ENCODE data around the gene OR7C1.

OR7C1 gene

DNA sequence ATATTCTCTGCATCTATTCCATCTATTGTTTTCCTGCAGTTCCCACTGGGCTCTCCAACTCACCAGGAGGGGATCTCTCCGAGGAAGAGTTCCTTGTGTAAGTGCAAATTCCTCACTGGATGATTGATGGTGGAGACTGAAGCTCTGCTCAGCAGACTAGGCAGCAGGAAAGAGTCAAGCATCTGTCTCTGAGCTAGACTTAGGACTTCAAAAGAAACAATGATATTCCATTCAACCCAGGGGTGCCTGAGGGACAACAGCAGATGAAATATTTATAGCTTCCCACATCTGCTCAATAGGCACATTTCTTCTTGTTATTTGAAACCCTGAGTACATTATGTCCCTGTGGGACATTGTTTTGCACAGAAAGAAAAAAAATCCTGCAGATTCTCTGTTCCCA, at the start of gene OR7C1, which contains the start of gene OR7A5:
OR7C1 (minus strand) TSS at position 175 of the 400 bp plus-strand sequence. CDS start 35,049 bp downstream, outside the sequence.
OR7A5 (minus strand) TSS at position 175 of the 400 bp plus-strand sequence. CDS start 6,944 bp downstream, outside the sequence.
- Histone ChIP-seq H3K27me3 (ENCODE audit: control insufficient read depth in 1 of 2, insufficient read depth in 2 of 2, low read length in 2 of 2) (no peaks in the 10 kb centered on the region), H3K4me3 (ENCODE audit: low read depth in 1 of 2, low read length in 2 of 2) (no peak within 1 kb of the TSS), H3K9ac (ENCODE audit: low read length) (no peak within 1 kb of the TSS), H3K4me1 (ENCODE audit: insufficient read depth, low read length) (no peaks in the 10 kb centered on the region), H3K9me3 (ENCODE audit: low read length) (no peaks in the 10 kb centered on the region), H3K36me3 (ENCODE audit: insufficient read depth, low read length) (no peaks in the 10 kb centered on the region), H3K27ac (ENCODE audit: low read depth, low read length) (no peak within 1 kb of the TSS)

DNA sequence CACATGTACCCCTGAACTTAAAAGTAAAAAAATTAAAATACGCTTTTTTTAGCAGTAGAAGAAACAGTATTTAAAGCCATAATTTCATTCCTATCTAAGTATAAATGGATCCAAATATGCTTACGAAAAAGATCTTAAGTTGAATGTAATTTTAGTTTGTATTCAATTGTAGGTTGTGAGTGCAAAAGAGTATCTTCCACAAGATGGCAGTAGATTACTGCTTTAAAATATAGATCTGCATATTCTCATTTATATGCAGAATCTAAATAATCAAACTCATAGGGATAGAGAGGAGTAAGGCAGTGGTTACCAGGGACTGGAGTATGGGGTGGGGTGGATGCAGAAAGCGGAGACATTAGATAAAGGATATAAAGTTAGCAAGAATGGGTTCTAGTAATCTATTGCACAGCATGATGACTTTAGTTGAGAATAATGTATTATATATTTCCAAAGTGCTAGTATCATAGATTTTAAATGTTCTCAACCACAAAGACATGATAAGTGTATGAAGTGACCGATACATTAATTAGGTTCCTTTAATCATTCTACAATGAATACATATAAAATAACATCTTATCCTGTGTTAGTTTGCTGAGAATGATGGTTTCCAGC, 36.7 kb upstream of the OR7C1 start:
- no peak overlapping the region for H3K27ac ChIP-seq (ENCODE audit: low read depth, low read length)
- H3K9ac ChIP-seq (ENCODE audit: low read length): no peak overlapping the region
- H3K27me3 ChIP-seq (ENCODE audit: control insufficient read depth in 1 of 2, insufficient read depth in 2 of 2, low read length in 2 of 2): peaks cover 0 to 6% of the 10 kb centered on the region in 2 donors
- no peaks in the 10 kb centered on the region for H3K9me3 ChIP-seq (ENCODE audit: low read length)
- H3K4me3 ChIP-seq (ENCODE audit: low read depth in 1 of 2, low read length in 2 of 2): no peak overlapping the region
- no peaks in the 10 kb centered on the region for H3K4me1 ChIP-seq (ENCODE audit: insufficient read depth, low read length)
- no peaks in the 10 kb centered on the region for H3K36me3 ChIP-seq (ENCODE audit: insufficient read depth, low read length)

DNA sequence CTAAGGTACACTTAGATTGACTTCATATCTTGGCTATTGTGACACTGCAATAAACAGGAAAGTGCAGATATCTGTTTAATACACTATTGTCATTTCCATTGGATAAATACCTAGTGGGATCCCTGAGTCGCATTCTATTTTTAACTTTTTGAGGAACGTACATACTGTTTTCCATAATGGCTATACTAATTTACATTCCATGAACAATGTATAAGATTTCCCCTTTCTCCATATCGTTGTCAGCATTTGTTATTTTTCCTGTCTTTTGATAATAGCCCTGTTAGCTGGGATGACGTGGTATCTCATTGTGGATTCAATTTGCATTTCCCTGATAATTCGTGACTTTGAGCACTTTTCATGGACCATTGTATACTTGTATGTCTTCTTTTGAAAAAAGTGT, 33.5 kb upstream of the OR7C1 start:
- Histone ChIP-seq H3K36me3 (ENCODE audit: insufficient read depth, low read length) (no peaks in the 10 kb centered on the region), H3K9me3 (ENCODE audit: low read length) (no peaks in the 10 kb centered on the region), H3K27ac (ENCODE audit: low read depth, low read length) (no peak overlapping the region), H3K4me3 (ENCODE audit: low read depth in 1 of 2, low read length in 2 of 2) (no peak overlapping the region), H3K27me3 (ENCODE audit: control insufficient read depth in 1 of 2, insufficient read depth in 2 of 2, low read length in 2 of 2) (peaks cover 0 to 6% of the 10 kb centered on the region in 2 donors), H3K4me1 (ENCODE audit: insufficient read depth, low read length) (no peaks in the 10 kb centered on the region), H3K9ac (ENCODE audit: low read length) (no peak overlapping the region)

DNA sequence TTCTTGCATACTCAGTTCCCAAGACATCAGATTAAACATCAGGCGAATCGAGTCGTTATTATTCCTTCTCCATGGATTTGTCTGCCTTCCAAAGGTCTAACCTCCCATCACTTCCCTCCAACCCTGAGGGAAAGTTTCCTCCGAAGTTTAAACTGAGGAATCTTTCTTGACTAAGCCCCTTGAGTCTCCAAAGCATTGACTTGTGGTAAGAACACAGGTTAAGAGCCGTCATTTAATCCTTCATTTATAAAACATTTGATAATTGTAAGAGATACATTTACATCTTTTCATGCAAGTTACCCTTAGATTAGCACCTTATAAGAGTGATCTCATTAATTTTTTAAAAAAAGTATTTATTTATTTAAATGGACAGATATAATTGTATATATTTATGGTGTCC, 13.8 kb upstream of the OR7C1 start, which contains the start of gene OR7A10:
OR7A10 (minus strand) TSS at position 101 of the 400 bp plus-strand sequence. CDS start 7,045 bp downstream, outside the sequence.
- Histone ChIP-seq H3K27ac (ENCODE audit: low read depth, low read length) (no peak within 1 kb of the TSS), H3K4me3 (ENCODE audit: low read depth in 1 of 2, low read length in 2 of 2) (no peak within 1 kb of the TSS), H3K4me1 (ENCODE audit: insufficient read depth, low read length) (no peaks in the 10 kb centered on the region), H3K9me3 (ENCODE audit: low read length) (no peaks in the 10 kb centered on the region), H3K27me3 (ENCODE audit: control insufficient read depth in 1 of 2, insufficient read depth in 2 of 2, low read length in 2 of 2) (no peaks in the 10 kb centered on the region), H3K9ac (ENCODE audit: low read length) (no peak within 1 kb of the TSS), H3K36me3 (ENCODE audit: insufficient read depth, low read length) (no peaks in the 10 kb centered on the region)

DNA sequence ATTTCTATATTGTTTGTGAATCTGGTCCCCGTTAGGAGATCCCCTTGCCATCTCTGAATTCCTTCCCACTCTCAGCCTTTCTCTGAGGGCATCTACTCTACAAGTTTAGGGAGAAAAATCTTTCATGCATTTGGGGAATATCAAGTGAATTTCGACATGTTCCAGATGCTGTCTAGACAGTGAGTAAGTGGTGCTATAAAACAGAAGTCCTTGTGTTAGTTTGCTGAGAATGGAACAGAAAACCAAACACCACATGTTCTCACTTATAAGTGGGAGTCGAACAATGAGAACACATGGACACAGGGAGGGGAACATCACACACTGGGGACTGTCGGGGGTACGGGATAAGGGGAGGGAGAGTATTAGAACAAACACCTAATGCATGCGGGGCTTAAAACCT, 8.6 kb upstream of the OR7C1 start:
- Histone ChIP-seq H3K9me3 (ENCODE audit: low read length) (no peaks in the 10 kb centered on the region), H3K9ac (ENCODE audit: low read length) (no peak overlapping the region), H3K27me3 (ENCODE audit: control insufficient read depth in 1 of 2, insufficient read depth in 2 of 2, low read length in 2 of 2) (no peaks in the 10 kb centered on the region), H3K27ac (ENCODE audit: low read depth, low read length) (no peak overlapping the region), H3K4me3 (ENCODE audit: low read depth in 1 of 2, low read length in 2 of 2) (no peak overlapping the region), H3K4me1 (ENCODE audit: insufficient read depth, low read length) (no peaks in the 10 kb centered on the region), H3K36me3 (ENCODE audit: insufficient read depth, low read length) (no peaks in the 10 kb centered on the region)

DNA sequence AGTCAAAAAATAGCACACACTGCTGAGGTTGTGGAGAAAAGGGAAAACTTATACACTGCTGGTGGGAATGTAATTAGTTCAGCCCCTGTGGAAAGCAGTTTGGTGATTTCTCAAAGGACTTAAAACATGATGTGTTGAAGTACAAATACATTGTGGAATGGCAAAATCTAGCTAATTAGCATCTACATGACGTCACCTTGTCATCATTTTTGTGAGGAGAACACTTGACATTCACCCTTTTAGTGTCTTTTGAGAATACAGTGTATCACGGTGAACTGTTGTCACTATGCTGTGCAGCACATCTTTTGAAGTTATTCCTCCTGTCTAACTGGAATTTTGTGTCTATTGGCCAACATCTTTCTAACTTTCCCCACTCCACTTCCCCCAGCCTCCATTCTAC, 8.2 kb upstream of the OR7C1 start:
- Histone ChIP-seq H3K27ac (ENCODE audit: low read depth, low read length) (no peak overlapping the region), H3K36me3 (ENCODE audit: insufficient read depth, low read length) (no peaks in the 10 kb centered on the region), H3K4me1 (ENCODE audit: insufficient read depth, low read length) (no peaks in the 10 kb centered on the region), H3K4me3 (ENCODE audit: low read depth in 1 of 2, low read length in 2 of 2) (no peak overlapping the region), H3K9ac (ENCODE audit: low read length) (no peak overlapping the region), H3K9me3 (ENCODE audit: low read length) (no peaks in the 10 kb centered on the region), H3K27me3 (ENCODE audit: control insufficient read depth in 1 of 2, insufficient read depth in 2 of 2, low read length in 2 of 2) (no peaks in the 10 kb centered on the region)

DNA sequence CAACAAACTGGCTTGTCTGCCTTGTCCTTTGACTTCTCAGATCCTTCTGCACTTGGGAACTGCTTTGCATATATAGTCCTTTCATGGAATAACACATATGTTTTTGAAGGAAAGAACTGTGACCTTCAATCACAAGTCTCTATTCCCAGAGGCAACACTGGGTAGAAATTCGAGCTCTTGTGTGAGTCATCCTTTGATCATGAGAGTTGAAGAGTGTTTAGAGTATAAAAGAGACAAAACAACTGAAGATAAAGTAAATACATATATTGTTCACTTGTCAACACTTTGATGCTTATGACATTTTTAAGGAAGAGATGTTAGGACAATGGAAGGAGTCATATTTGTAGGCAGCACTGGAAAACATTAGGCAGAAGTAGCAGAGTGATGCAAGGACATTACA, 5.2 kb upstream of the OR7C1 start:
- H3K9ac ChIP-seq (ENCODE audit: low read length): no peak overlapping the region
- no peaks in the 10 kb centered on the region for H3K4me1 ChIP-seq (ENCODE audit: insufficient read depth, low read length)
- H3K36me3 ChIP-seq (ENCODE audit: insufficient read depth, low read length): no peaks in the 10 kb centered on the region
- H3K4me3 ChIP-seq (ENCODE audit: low read depth in 1 of 2, low read length in 2 of 2): no peak overlapping the region
- H3K27ac ChIP-seq (ENCODE audit: low read depth, low read length): no peak overlapping the region
- no peaks in the 10 kb centered on the region for H3K9me3 ChIP-seq (ENCODE audit: low read length)
- no peaks in the 10 kb centered on the region for H3K27me3 ChIP-seq (ENCODE audit: control insufficient read depth in 1 of 2, insufficient read depth in 2 of 2, low read length in 2 of 2)

DNA sequence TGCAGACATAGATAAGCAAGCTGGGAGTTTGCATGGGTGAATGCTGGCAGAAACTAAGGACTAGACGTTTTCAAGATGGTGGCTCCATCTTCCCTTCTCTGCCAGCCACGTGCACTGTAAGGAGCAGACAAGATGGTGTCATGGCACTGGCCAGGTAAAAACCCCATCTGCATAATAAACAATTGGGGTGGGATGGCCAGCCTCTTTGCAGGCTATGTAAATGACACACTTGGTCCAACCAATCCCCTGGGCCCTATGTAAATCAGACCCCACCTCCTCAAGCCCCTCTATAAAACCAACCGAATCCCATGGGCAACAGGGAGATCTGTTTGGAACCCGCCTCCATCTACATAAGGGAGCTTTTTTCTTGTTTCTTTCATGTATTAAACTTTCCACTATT, 2.4 kb upstream of the OR7C1 start:
- H3K9me3 ChIP-seq (ENCODE audit: low read length): no peaks in the 10 kb centered on the region
- H3K4me1 ChIP-seq (ENCODE audit: insufficient read depth, low read length): no peaks in the 10 kb centered on the region
- no peaks in the 10 kb centered on the region for H3K36me3 ChIP-seq (ENCODE audit: insufficient read depth, low read length)
- no peak overlapping the region for H3K9ac ChIP-seq (ENCODE audit: low read length)
- H3K27ac ChIP-seq (ENCODE audit: low read depth, low read length): no peak overlapping the region
- no peak overlapping the region for H3K4me3 ChIP-seq (ENCODE audit: low read depth in 1 of 2, low read length in 2 of 2)
- H3K27me3 ChIP-seq (ENCODE audit: control insufficient read depth in 1 of 2, insufficient read depth in 2 of 2, low read length in 2 of 2): no peaks in the 10 kb centered on the region

DNA sequence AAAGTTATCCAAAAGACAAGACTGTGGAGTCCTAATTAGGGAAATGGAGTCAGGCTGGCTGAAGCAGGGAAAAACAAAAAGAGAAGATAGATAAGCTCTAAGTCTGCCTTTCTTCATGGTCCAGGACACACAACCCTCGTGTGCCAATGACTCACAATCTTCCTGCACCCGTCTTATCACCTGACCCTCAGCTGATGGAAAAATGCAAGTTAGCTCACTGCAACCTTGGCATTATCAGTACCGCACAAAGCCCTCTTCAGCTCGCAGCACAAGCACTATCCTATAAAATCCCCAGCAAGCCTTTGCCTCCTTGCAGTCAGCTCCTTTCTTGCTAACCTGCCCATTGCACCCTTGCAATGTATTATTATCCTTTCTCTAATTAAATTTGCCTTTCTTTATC, 4.3 kb downstream of the OR7C1 start:
- Histone ChIP-seq H3K4me3 (ENCODE audit: low read depth in 1 of 2, low read length in 2 of 2) (no peak overlapping the region), H3K4me1 (ENCODE audit: insufficient read depth, low read length) (no peaks in the 10 kb centered on the region), H3K36me3 (ENCODE audit: insufficient read depth, low read length) (no peaks in the 10 kb centered on the region), H3K27me3 (ENCODE audit: control insufficient read depth in 1 of 2, insufficient read depth in 2 of 2, low read length in 2 of 2) (no peaks in the 10 kb centered on the region), H3K9ac (ENCODE audit: low read length) (no peak overlapping the region), H3K27ac (ENCODE audit: low read depth, low read length) (no peak overlapping the region), H3K9me3 (ENCODE audit: low read length) (no peaks in the 10 kb centered on the region)

DNA sequence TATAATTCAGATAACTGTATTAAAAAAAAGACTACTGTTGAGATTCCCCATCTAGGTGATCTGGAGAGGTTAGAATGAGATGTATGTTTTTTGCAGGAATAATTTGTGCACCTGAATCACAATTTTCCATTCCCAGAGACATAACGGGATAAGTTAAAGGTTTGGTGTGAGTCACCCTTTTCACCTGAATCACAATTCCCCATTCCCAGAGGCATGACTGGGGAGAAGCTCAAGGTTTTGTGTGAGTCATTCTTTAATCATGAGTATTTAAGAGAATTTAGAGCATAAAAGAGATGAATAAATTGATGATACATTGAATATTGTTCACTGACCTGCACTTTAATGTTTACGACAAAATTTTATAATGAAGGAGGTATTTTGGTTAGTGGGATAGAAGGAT, 9.0 kb downstream of the OR7C1 start:
- no peaks in the 10 kb centered on the region for H3K36me3 ChIP-seq (ENCODE audit: insufficient read depth, low read length)
- no peaks in the 10 kb centered on the region for H3K27me3 ChIP-seq (ENCODE audit: control insufficient read depth in 1 of 2, insufficient read depth in 2 of 2, low read length in 2 of 2)
- H3K4me3 ChIP-seq (ENCODE audit: low read depth in 1 of 2, low read length in 2 of 2): no peak overlapping the region
- no peak overlapping the region for H3K9ac ChIP-seq (ENCODE audit: low read length)
- H3K27ac ChIP-seq (ENCODE audit: low read depth, low read length): no peak overlapping the region
- no peaks in the 10 kb centered on the region for H3K9me3 ChIP-seq (ENCODE audit: low read length)
- no peaks in the 10 kb centered on the region for H3K4me1 ChIP-seq (ENCODE audit: insufficient read depth, low read length)

DNA sequence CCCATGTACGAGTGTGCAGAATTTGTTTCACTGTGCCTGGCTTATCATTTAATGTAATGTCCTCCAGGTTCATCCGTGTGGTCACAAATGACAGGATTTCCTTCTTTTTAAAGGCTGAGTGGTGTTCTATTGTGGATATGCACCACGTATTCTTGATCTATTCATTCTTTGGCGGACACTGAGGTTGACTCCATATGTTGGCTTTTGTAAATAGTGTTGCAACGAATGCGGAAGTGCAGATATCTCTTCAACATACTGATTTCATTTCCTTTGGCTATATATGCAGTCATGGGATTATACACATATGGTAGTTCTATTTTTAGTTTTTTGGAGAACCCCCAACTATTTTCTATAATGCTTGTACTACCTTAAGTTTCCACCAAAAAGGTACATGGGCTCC, 13.0 kb downstream of the OR7C1 start:
- Histone ChIP-seq H3K9ac (ENCODE audit: low read length) (no peak overlapping the region), H3K4me1 (ENCODE audit: insufficient read depth, low read length) (no peaks in the 10 kb centered on the region), H3K27me3 (ENCODE audit: control insufficient read depth in 1 of 2, insufficient read depth in 2 of 2, low read length in 2 of 2) (no peaks in the 10 kb centered on the region), H3K4me3 (ENCODE audit: low read depth in 1 of 2, low read length in 2 of 2) (no peak overlapping the region), H3K9me3 (ENCODE audit: low read length) (no peaks in the 10 kb centered on the region), H3K36me3 (ENCODE audit: insufficient read depth, low read length) (no peaks in the 10 kb centered on the region), H3K27ac (ENCODE audit: low read depth, low read length) (no peak overlapping the region)

DNA sequence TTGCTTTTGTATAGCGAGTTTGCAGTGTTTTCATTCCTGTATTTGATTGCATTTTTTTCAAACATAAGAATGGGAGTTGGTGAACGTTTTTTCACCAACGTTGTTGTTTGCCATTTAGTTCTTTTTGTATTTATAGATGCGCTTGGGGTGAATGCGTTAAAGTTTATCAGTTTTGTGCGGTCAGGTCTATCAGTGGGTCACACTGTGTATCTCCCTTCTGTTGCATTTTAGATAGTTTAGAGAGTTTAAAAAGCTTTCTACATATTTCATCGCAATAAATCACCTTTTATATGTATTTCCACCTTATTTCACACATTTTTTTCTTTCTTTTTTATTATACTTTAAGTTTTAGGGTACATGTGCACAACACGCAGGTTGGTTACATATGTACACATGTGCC, 16.4 kb downstream of the OR7C1 start:
- Histone ChIP-seq H3K4me1 (ENCODE audit: insufficient read depth, low read length) (no peaks in the 10 kb centered on the region), H3K9ac (ENCODE audit: low read length) (no peak overlapping the region), H3K27me3 (ENCODE audit: control insufficient read depth in 1 of 2, insufficient read depth in 2 of 2, low read length in 2 of 2) (no peaks in the 10 kb centered on the region), H3K9me3 (ENCODE audit: low read length) (no peaks in the 10 kb centered on the region), H3K4me3 (ENCODE audit: low read depth in 1 of 2, low read length in 2 of 2) (no peak overlapping the region), H3K36me3 (ENCODE audit: insufficient read depth, low read length) (no peaks in the 10 kb centered on the region), H3K27ac (ENCODE audit: low read depth, low read length) (no peak overlapping the region)
